SK-N-MC (cell line): ENCODE measurements around the gene KCNJ5.

ENCODE experiments used
- DNase-seq: peaks from one replicate; pipeline ENCODE4 v3.0.0-alpha.2; 2011; ENCODE audit warnings: low read depth, low spot score
- H3K27ac ChIP-seq: fragments of 200-600 bp; sonication (generic); 2 replicates; pipeline ENCODE4 v1.5.1; 2016; ENCODE audit warnings: mixed run types
- H3K36me3 ChIP-seq: fragments of 200-600 bp; sonication (generic); 2 replicates; pipeline ENCODE4 v1.6.1; 2017; ENCODE audit warnings: antibody characterized with exemption, low read length, mixed read lengths; ENCODE audit not compliant: insufficient read depth
- H3K4me3 ChIP-seq: fragments of 200-600 bp; sonication (generic); 2 replicates; pipeline ENCODE4 v1.5.1; 2016
- H3K9ac ChIP-seq: fragments of 200-600 bp; sonication (generic); 2 replicates; pipeline ENCODE4 v1.8.0; 2017; ENCODE audit warnings: mixed run types, mixed read lengths; ENCODE audit not compliant: insufficient read length
- H3K9me3 ChIP-seq: fragments of 200-600 bp; sonication (generic); 2 replicates; pipeline ENCODE4 v1.6.1; 2017; ENCODE audit warnings: low read depth, mild to moderate bottlenecking, antibody characterized with exemption, low read length, moderate library complexity, mixed read lengths
- EZH2 ChIP-seq: fragments of 200-600 bp; sonication (generic); IDR thresholded peaks from one replicate; pipeline ENCODE4 v1.6.1; 2017; ENCODE audit warnings: antibody characterized with exemption
- FOXP2 ChIP-seq: optimal IDR thresholded peaks from 2 replicates; pipeline ENCODE3; 2011; ENCODE audit warnings: mild to moderate bottlenecking, moderate library complexity; ENCODE audit not compliant: insufficient read depth; ENCODE audit errors: extremely low read length, control extremely low read depth
- POLR2AphosphoS5 ChIP-seq: IDR thresholded peaks from 2 replicates; pipeline ENCODE4 v1.6.1; 2012; ENCODE audit warnings: mild to moderate bottlenecking, low read depth, low read length, borderline replicate concordance

The KCNJ5 gene

GRCh38 chr11:128867277-128867676 lies 23.9 kb upstream of the KCNJ5 start, which contains the start of gene KCNJ1:
KCNJ1 (minus strand) TSS chr11:128867296; CDS start chr11:128840243, 27,053 bp downstream.
- no peak for TF ChIP-seq EZH2
- TF ChIP-seq POLR2AphosphoS5 = no peak
- TF ChIP-seq FOXP2 = no peak
- Histone ChIP-seq H3K4me3 (no peak within 1 kb of the TSS), H3K9ac (no peak within 1 kb of the TSS), H3K36me3 (no peaks in the 10 kb centered on the region), H3K9me3 (no peaks in the 10 kb centered on the region), H3K27ac (no peak within 1 kb of the TSS)
- DNase-seq = no peak

GRCh38 chr11:128868841-128869671 lies 22.1 kb upstream of the KCNJ5 start:
- TF ChIP-seq EZH2 (no peak), FOXP2 (no peak), POLR2AphosphoS5 (no peak)
- no peaks in the 10 kb centered on the region for H3K9me3 ChIP-seq
- H3K9ac ChIP-seq = no peak overlapping the region
- no peak overlapping the region for H3K4me3 ChIP-seq
- DNase-seq = no peak
- no peak overlapping the region for H3K27ac ChIP-seq
- H3K36me3 ChIP-seq = no peaks in the 10 kb centered on the region

GRCh38 chr11:128871168-128871610 lies 20.0 kb upstream of the KCNJ5 start:
- Histone ChIP-seq H3K36me3 (no peaks in the 10 kb centered on the region), H3K27ac (no peak overlapping the region), H3K4me3 (no peak overlapping the region), H3K9me3 (no peaks in the 10 kb centered on the region), H3K9ac (no peak overlapping the region)
- TF ChIP-seq FOXP2 (no peak), EZH2 (no peak), POLR2AphosphoS5 (no peak)
- DNase-seq = no peak

DNA sequence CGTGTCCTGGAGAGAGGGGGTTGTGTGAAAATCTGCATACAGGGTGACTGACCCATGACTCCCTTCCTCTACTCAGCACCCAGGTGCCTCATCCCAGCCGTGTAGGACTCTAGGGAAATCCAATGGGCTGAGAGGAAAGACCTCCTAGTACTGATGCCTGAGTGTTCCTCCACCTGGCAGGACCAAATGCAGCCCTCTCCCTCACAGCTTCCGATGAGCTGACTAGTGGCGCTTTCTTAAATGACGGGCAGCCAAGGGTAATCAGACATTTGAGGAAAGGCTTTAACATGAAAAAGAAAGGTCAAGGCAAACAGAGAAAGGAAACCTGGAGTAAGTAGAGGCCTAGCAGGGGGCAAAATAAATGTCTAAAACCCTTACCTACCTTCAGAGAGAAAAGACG lies 19.1 kb upstream of the KCNJ5 start:
- no peak for DNase-seq
- no peak overlapping the region for H3K27ac ChIP-seq

GRCh38 chr11:128872594-128872993 lies 18.6 kb upstream of the KCNJ5 start:
- Histone ChIP-seq H3K27ac (no peak overlapping the region), H3K9ac (no peak overlapping the region), H3K36me3 (no peaks in the 10 kb centered on the region), H3K9me3 (no peaks in the 10 kb centered on the region), H3K4me3 (no peak overlapping the region)
- TF ChIP-seq EZH2 (no peak), FOXP2 (no peak), POLR2AphosphoS5 (no peak)
- DNase-seq = no peak

More for the DNA sequence above, 19.1 kb upstream of the KCNJ5 start:
- no peak for TF ChIP-seq POLR2AphosphoS5
- no peak for TF ChIP-seq EZH2
- TF ChIP-seq FOXP2 = no peak
- H3K4me3 ChIP-seq = no peak overlapping the region
- no peaks in the 10 kb centered on the region for H3K36me3 ChIP-seq
- no peaks in the 10 kb centered on the region for H3K9me3 ChIP-seq
- H3K9ac ChIP-seq = no peak overlapping the region

DNA sequence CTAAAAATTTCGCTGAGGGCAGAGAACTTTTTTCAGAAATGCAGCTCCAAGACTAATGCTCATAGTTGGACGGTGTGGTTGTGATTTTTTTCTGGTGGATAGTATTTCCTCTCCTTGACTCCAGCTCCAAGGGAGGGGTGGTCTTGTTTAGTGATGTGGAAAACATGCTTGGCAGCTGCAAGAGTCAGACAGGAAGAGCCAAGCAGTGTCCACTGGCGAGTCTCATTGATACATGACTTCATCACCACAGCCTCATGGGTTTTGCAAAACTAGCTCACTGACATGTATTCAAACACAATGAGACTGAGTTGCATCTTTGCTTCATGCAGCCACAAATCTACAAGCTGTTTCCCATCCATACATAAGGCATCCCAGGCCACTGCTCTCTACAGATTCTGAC lies 16.7 kb upstream of the KCNJ5 start:
- H3K9me3 ChIP-seq = no peaks in the 10 kb centered on the region
- H3K36me3 ChIP-seq = no peaks in the 10 kb centered on the region
- no peak overlapping the region for H3K27ac ChIP-seq
- no peak for DNase-seq
- H3K4me3 ChIP-seq = no peak overlapping the region
- no peak overlapping the region for H3K9ac ChIP-seq
- no peak for TF ChIP-seq FOXP2
- no peak for TF ChIP-seq EZH2
- no peak for TF ChIP-seq POLR2AphosphoS5

- no peaks in the 10 kb centered on the region for H3K9me3 ChIP-seq
- no peak for DNase-seq
- H3K4me3 ChIP-seq = no peak overlapping the region
- TF ChIP-seq FOXP2 = no peak
- no peak for TF ChIP-seq EZH2
- no peak for TF ChIP-seq POLR2AphosphoS5
- H3K36me3 ChIP-seq = no peaks in the 10 kb centered on the region
- H3K27ac ChIP-seq = no peak overlapping the region
- no peak overlapping the region for H3K9ac ChIP-seq
Observed at GRCh38 chr11:128876133-128876650, 15.0 kb upstream of the KCNJ5 start.

- Histone ChIP-seq H3K9me3 (no peaks in the 10 kb centered on the region), H3K4me3 (no peak overlapping the region), H3K36me3 (no peaks in the 10 kb centered on the region), H3K27ac (no peak overlapping the region), H3K9ac (no peak overlapping the region)
- no peak for DNase-seq
- TF ChIP-seq FOXP2 = no peak
- no peak for TF ChIP-seq EZH2
- no peak for TF ChIP-seq POLR2AphosphoS5
Observed at GRCh38 chr11:128877726-128878125, 13.4 kb upstream of the KCNJ5 start.
